Cardiac fibroblast (primary cell): Measurements from ENCODE around the gene HECTD3.

Experiments
- DNase-seq, 2 donors: peaks; one replicate each; pipeline versions ENCODE4 v3.0.0 to v3.0.0-alpha.2; 2010; ENCODE audit warnings: low read depth in 2 of 2
- H3K4me3 ChIP-seq, 2 donors: replicated peaks in 1 of 2; 1 replicate in 1 of 2; 2 replicates in 1 of 2; pipeline ENCODE4 v1.5.1; 2011; ENCODE audit warnings: low read depth in 2 of 2, low read length in 2 of 2, mild to moderate bottlenecking in 2 of 2, moderate library complexity in 1 of 2
- CTCF ChIP-seq: IDR thresholded peaks from one replicate; pipeline ENCODE4 v1.5.1; 2011; ENCODE audit warnings: low read depth, mild to moderate bottlenecking, low read length, inconsistent platforms

Gene HECTD3

DNA sequence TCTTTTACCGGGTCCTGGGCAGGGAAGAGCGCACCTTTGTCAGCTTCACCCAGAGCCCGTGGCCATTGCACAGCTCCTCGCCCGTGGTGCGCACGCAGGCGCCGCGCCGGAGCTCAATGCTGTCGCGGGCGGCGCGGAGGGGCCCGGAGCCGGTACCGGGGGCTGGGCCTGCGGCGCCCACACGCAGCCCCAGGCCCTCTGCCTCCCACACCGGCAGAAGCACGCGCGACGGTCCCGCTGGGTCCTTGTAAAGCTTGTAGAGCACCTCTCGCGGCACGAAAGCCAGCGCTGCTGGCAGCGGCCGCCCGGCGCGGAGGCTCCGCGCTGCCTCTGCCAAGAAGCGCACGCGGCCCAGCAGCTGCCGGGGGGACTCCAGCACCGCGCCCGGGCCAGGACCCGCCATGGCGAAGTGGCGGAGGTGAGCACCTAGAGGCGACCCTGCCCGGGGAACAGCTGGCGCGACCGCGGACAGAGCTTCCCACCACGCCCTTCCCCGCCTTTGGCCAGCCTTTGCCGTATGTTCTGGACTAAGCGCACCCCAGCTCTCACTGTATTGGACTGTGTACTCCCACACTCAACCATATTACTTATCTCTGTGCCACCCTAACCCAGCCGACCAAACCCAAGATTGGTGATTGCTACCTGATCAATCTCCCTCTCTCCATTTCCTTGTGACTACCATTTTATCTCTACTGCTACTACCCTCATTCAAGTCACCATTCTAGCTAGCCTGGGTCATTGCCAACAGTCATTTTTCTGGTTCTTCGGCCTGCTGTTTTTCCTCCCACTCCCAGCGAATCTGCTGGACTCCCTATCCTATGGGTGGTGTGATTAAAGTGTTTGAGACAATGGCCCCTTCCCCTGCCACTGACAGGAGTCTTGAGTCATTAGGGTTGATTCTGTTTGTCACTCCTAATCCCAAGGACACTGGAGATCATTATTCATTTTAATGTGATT is at the start of gene HECTD3:
Gene HECTD3 (minus strand): TSS at position 470 of the 957 bp plus-strand sequence. CDS start 67 bp downstream, at position 403.
- peak within 1 kb of the TSS; percentile 76 to 100 for H3K4me3 ChIP-seq
- TF ChIP-seq CTCF: no peak
- peak; percentile 77 for DNase-seq

GRCh38 chr1:45059829-45060228 is 48.7 kb upstream of the HECTD3 start:
- H3K4me3 ChIP-seq: no peak overlapping the region
- no peak for DNase-seq
- TF ChIP-seq CTCF: no peak

- no peak for TF ChIP-seq CTCF
- no peak for DNase-seq
- H3K4me3 ChIP-seq: no peak overlapping the region
These were observed 46.4 kb upstream of the HECTD3 start for GRCh38 chr1:45057542-45057941.

DNA sequence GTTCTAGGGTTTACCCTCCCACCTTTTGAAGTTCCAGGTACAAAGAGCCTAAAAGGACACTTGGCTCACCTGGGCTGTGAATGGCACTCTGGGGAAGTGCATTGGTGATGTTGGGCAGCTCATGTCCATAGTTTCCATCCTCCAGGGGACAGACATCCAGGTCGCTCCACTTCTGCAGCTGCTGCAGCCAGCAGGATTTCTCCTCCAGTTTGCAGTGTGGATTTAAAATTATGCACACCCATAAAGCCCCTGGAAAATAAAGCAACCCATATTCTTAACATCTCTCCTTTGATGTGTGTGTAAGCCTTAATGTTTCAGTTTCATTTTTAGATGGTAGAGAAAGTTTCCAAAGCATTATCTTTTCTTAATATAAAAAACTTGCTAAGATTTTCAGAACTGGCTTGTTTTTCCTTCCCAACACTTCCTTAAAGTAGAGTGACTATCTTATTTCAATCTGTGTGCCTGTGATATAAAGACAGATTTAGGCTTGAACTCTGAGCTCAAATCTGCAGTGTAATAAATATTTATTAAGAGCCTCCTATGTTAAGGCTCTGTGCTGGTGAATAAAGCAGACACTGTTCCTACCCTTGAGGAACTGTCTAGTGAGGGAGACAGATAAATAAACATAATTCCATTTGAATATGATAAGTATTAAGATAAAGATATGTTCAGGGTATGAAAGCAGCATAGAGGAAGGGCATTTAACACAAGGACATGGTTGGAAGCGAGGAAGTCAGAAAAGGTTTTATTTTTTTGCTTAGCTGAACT is 40.1 kb upstream of the HECTD3 start:
- no peak overlapping the region for H3K4me3 ChIP-seq
- TF ChIP-seq CTCF: no peak

GRCh38 chr1:45047032-45047431 is 35.9 kb upstream of the HECTD3 start:
- no peak overlapping the region for H3K4me3 ChIP-seq
- DNase-seq: peak in 1 of 2 donors; percentile 7
- TF ChIP-seq CTCF: no peak

More for the DNA sequence above, 40.1 kb upstream of the HECTD3 start:
- no peak for DNase-seq

GRCh38 chr1:45044916-45045315 is 33.8 kb upstream of the HECTD3 start:
- no peak overlapping the region for H3K4me3 ChIP-seq
- DNase-seq: no peak
- TF ChIP-seq CTCF: no peak
